LNCaP clone FGC (cell line): ENCODE data around the gene RXRA.

Experiments used
- DNase-seq: peaks from one replicate; pipeline ENCODE4 v3.0.0-alpha.2; 2011; ENCODE audit warnings: low read depth
- H3K4me3 ChIP-seq: 2 replicates; pipeline ENCODE4 v1.5.1; 2011; ENCODE audit warnings: mild to moderate bottlenecking, low read depth, low read length, control low read depth
- CTCF ChIP-seq: IDR thresholded peaks from 2 replicates; pipeline ENCODE4 v1.5.1; 2012; ENCODE audit warnings: mild to moderate bottlenecking; ENCODE audit not compliant: control insufficient read depth, insufficient read depth; ENCODE audit errors: extremely low read depth

RXRA gene

GRCh38 chr9:134462318-134462717, 136.1 kb downstream of the RXRA start:
- no peak for TF ChIP-seq CTCF
- no peak overlapping the region for H3K4me3 ChIP-seq
- no peak for DNase-seq

DNA sequence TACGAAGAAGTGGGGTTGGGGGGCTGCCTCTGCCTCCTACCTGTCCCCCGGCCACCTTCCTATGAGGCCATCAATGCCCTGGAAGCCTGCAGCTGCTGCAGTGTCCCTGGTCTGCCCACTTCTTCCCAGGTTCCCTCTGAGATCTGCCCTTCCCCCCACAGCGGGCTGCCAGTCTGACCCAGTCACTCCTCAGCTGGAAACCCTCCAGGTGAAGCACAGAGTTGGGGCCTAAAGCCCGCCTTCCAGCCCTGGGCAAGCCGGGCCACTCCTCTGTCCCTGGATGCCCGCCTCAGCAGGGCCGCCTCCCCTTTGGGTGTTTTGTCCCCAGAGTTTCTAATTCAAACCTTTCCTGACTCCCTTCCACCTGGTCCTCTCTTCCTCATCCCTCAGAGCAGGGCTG, 137.0 kb downstream of the RXRA start:
- H3K4me3 ChIP-seq = no peak overlapping the region
- no peak for DNase-seq
- TF ChIP-seq CTCF = no peak

DNA sequence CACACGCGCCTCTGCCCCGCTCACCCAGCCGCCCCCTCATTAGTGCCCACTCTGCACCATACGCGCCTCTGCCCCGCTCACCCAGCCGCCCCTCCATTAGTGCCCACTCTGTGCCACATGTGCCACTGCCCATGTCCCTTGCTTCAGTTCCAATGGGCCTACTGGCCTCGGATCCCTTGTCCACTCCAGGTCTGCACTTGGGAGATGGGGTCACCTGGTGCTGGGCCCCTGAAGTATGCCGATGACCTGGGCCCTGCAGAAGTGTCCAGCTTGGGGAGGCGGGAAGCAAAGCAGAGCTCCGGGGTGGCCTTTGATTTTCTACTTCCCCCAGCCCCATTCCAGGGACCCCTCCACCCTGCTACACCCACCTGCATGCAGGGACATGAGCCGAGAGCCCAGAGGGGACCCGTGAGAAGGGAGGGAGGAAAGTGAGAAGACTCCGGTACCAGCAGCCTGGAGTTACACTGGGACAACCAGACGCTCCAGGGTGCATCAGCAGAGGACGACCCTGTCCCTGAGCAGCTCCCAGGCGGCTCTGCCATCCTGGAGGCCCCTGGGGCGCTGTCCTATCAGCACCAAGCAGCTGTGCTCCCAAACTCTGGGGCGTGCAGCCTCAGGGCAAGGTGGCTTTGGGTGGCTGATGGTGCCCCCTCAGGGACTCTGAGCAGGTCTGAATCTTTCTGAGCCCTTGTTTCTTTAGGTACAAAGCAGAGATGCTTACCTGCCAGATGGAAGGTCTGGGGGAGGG, 140.8 kb downstream of the RXRA start:
- TF ChIP-seq CTCF = no peak
- DNase-seq = no peak
- H3K4me3 ChIP-seq = no peak overlapping the region

DNA sequence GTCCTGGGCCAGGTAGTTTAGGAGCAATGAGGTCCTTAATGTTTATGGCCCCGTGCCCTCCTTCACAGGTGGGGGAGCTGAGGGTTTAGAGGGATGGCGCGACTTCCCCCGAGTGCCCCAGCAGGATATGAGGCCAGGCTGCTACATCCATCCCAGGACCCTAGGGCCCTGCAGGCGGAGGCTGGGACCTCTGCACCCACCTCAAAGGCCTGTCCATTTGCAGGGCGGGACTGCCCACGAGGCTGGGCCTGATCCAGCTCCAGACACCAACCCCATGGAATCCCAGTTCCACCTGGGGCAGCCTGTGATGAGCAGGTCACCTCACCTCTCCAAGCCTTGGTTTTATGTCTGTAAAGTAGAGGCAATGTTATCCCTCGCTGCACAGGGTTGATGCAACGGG, 142.1 kb downstream of the RXRA start:
- no peak for DNase-seq
- TF ChIP-seq CTCF = no peak
- H3K4me3 ChIP-seq = no peak overlapping the region

DNA sequence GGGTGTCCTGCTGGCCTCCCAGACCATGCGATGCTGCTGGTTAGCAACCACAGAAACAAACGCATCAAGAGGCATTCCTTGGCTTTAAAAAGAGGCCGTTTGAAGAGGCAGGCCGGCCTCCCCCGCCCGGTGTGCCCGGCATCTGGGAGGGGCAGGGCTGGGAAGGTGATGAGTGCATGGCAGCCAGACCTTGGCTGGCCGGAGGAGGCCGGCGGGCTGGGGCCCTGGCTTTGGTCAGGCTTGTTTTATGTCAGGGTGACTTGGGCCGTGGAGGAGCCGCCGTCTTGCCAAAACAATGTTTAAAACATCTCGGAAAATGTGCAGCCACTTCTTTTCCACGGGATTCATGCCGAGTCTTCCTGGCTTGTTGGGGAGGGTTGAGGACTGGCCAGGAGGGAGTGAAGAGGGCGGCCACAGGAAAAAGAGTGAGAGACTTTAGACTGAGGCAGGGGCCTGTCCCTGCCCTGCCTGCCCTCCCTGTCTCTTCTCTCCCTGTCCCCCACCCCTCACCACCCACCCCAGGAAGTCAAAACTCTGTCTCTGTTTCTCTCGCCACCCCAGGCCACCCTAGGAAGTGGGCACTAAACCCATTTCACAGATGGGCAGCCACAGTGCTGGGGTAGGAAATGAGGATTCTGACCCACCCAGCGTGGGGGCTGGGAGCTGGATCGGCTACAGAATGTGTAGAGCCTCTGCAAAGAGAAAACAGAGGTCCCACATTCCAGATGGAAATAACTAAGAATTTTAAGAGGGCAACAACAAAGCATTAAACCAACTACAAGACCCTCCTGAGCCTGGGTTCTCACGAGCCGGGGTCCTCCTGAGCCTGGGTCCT, 143.0 kb downstream of the RXRA start:
- H3K4me3 ChIP-seq = no peak overlapping the region
- no peak for DNase-seq
- no peak for TF ChIP-seq CTCF

DNA sequence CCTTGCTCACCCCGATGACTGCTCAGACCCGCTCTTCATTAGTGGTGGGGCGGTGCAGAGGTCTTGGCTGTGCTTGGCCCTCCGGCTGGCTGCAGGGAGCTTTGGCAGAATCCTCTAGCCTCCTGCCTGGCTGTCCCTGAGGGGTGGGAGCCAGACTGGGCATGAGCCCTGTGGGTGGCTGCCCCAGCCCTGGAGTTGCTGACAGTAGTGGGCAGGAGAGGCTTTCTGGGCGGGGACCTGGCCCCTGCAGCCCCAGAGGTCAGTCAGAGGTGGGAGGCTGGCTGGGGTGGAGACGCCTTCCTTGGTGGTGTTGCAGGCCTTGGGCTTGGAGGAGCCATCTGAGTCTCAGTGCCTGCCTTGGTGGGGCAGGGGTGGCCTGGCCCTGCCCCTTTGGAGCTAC, 146.0 kb downstream of the RXRA start:
- no peak for TF ChIP-seq CTCF

More for the DNA sequence above, 146.0 kb downstream of the RXRA start:
- H3K4me3 ChIP-seq = no peak overlapping the region
- DNase-seq = no peak
